Activated CD4-positive, alpha-beta T cell treated with anti-CD3 and anti-CD28 coated beads, Interleukin-2, amount 50 U/mL, for 4 hours (primary cell): ENCODE results near the gene RAPGEF4.
A peak's percentile ranks its signal among the peaks of the same experiment; 100 is the strongest.

Experiments used
- DNase-seq, 2 experiments: peaks; one replicate each; pipeline ENCODE4 v3.0.0-alpha.2; 2020

The RAPGEF4 gene

GRCh38 chr2:173048522-173048896 is 312.9 kb downstream of the RAPGEF4 start:
- no peak for DNase-seq

GRCh38 chr2:173048897-173049661 is 313.4 kb downstream of the RAPGEF4 start:
- no peak for DNase-seq

- DNase-seq: no peak
These were observed 314.2 kb downstream of the RAPGEF4 start for GRCh38 chr2:173049831-173050230.

- no peak for DNase-seq
These were observed 315.0 kb downstream of the RAPGEF4 start for GRCh38 chr2:173050684-173051083.

GRCh38 chr2:173051463-173052215 is 316.0 kb downstream of the RAPGEF4 start:
- DNase-seq: no peak

GRCh38 chr2:173053043-173053699 is 317.5 kb downstream of the RAPGEF4 start:
- DNase-seq: no peak

GRCh38 chr2:173054466-173054865 is 318.8 kb downstream of the RAPGEF4 start:
- DNase-seq: no peak

GRCh38 chr2:173056705-173057364 is 321.2 kb downstream of the RAPGEF4 start:
- DNase-seq: no peak

GRCh38 chr2:173058097-173058496 is 322.5 kb downstream of the RAPGEF4 start:
- no peak for DNase-seq

- no peak for DNase-seq
These were observed 323.0 kb downstream of the RAPGEF4 start for GRCh38 chr2:173058673-173059072.

- no peak for DNase-seq
These were observed 323.6 kb downstream of the RAPGEF4 start for GRCh38 chr2:173059292-173059691.

GRCh38 chr2:173059971-173060461 is 324.4 kb downstream of the RAPGEF4 start:
- DNase-seq: no peak

- no peak for DNase-seq
These were observed 327.2 kb downstream of the RAPGEF4 start for GRCh38 chr2:173062801-173063200.

- DNase-seq: no peak
These were observed 328.6 kb downstream of the RAPGEF4 start for GRCh38 chr2:173064151-173064805.

- DNase-seq: no peak
These were observed 331.4 kb downstream of the RAPGEF4 start for GRCh38 chr2:173066887-173067676.

GRCh38 chr2:173075056-173075780 is 339.6 kb downstream of the RAPGEF4 start:
- DNase-seq: no peak

- DNase-seq: peak; percentile 13 to 28
These were observed 340.3 kb downstream of the RAPGEF4 start, which contains the start of gene MAP3K20 for GRCh38 chr2:173075781-173076580. Gene MAP3K20, plus strand, starts transcription at chr2:173075846. Its CDS starts 15,186 bp downstream, at chr2:173091032.

GRCh38 chr2:173076581-173077345 is 341.1 kb downstream of the RAPGEF4 start:
- DNase-seq: no peak
